ENCODE measurements around the gene LRP8.

DNA sequence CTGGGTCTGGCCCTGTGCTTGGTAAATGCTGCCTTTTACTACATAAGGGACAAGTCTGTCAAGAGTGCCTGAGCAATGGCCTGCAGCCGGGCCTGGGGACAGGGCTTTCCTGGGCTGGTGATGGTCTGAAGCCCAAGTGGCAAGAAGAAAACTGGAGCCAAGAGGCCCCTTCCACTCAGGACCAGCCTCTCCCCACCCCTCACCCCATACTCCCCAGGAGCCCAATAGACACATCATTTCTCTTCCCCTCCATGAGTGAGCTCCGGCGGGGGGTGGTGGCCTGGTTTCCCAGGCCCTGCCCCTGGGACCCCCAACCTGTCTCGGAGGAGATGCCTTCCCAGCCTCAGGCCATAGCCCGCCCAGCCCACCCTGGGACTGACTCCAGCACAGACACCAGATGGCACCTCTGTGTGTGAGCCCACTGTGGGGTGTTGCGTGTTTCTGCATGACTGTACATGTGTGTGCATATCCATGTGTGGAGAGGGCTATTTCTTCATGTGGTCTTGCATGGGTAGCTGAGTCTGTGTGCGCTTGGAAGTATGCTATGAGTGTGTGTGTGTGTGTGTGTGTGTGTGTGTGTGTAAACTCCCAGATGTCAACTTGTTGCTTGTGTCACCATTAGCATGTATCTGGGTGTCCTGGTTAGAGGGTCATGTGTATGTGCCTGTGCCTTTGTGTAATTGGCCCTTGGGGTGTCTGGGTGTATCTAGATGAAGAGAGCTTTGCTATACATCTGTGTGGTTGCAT is 14.3 kb upstream of the LRP8 start:
- TF ChIP-seq, protein P1, sequence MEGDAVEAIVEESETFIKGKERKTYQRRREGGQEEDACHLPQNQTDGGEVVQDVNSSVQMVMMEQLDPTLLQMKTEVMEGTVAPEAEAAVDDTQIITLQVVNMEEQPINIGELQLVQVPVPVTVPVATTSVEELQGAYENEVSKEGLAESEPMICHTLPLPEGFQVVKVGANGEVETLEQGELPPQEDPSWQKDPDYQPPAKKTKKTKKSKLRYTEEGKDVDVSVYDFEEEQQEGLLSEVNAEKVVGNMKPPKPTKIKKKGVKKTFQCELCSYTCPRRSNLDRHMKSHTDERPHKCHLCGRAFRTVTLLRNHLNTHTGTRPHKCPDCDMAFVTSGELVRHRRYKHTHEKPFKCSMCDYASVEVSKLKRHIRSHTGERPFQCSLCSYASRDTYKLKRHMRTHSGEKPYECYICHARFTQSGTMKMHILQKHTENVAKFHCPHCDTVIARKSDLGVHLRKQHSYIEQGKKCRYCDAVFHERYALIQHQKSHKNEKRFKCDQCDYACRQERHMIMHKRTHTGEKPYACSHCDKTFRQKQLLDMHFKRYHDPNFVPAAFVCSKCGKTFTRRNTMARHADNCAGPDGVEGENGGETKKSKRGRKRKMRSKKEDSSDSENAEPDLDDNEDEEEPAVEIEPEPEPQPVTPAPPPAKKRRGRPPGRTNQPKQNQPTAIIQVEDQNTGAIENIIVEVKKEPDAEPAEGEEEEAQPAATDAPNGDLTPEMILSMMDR (IDR thresholded peaks at IDR 0.05; ENCODE audit: low read depth, low read length) = no peak
- no peak for TF ChIP-seq EZH2phosphoT487 (IDR thresholded peaks at IDR 0.05; ENCODE audit: low read depth)
